Activated naive CD4-positive, alpha-beta T cell treated with anti-CD3 and anti-CD28 coated beads, Interleukin-2, amount 10 ng/mL, durations not matched to agents 7 days and 5 days (primary cell): Measurements from ENCODE around the gene ILDR2.

Experiments used
- CTCF ChIA-PET: fragments of 350-600 bp; sonication (Branson Sonifier 250); formaldehyde crosslinking; loops from one replicate; lab custom pipeline; 2021; ENCODE audit warnings: antibody characterized with exemption; lab: Charles Lee
- DNase-seq: peaks from one replicate; pipeline ENCODE4 v3.0.0-alpha.2; 2020
- H3K27ac Mint-ChIP-seq: one replicate; pipeline ENCODE4 v1.8.0; 2021; ENCODE audit warnings: mild to moderate bottlenecking, moderate library complexity, mixed read lengths
- H3K27me3 Mint-ChIP-seq: one replicate; pipeline ENCODE4 v1.8.0; 2021; ENCODE audit warnings: mild to moderate bottlenecking, mixed read lengths
- H3K36me3 Mint-ChIP-seq: one replicate; pipeline ENCODE4 v1.8.0; 2021; ENCODE audit warnings: mixed read lengths
- H3K4me1 Mint-ChIP-seq: one replicate; pipeline ENCODE4 v1.8.0; 2021; ENCODE audit warnings: mixed read lengths
- H3K4me3 Mint-ChIP-seq: one replicate; pipeline ENCODE4 v1.8.0; 2021; ENCODE audit warnings: mild to moderate bottlenecking, moderate library complexity, mixed read lengths
- H3K9me3 Mint-ChIP-seq: one replicate; pipeline ENCODE4 v1.8.0; 2021; ENCODE audit warnings: mixed read lengths

The ILDR2 gene

GRCh38 chr1:166975361-166976129, at the start of gene ILDR2:
Gene ILDR2 (minus strand): TSS chr1:166975540. CDS start chr1:166975268, 272 bp downstream.
- H3K4me1 Mint-ChIP-seq: peaks cover 44% of the 10 kb centered on the region
- H3K27ac Mint-ChIP-seq: peak within 1 kb of the TSS; percentile 2
- H3K36me3 Mint-ChIP-seq: no peaks in the 10 kb centered on the region
- peak within 1 kb of the TSS; percentile 74 for H3K4me3 Mint-ChIP-seq
- no peaks in the 10 kb centered on the region for H3K9me3 Mint-ChIP-seq
- CTCF ChIA-PET: interaction anchor here (1.1 to 4.7 kb wide), 2 partner anchors 83 to 137 kb away, joined by 3 to 28 read pairs; partner anchors contain the start of gene POGK
- DNase-seq: peak; percentile 77
- H3K27me3 Mint-ChIP-seq: peaks cover 52% of the 10 kb centered on the region

DNA sequence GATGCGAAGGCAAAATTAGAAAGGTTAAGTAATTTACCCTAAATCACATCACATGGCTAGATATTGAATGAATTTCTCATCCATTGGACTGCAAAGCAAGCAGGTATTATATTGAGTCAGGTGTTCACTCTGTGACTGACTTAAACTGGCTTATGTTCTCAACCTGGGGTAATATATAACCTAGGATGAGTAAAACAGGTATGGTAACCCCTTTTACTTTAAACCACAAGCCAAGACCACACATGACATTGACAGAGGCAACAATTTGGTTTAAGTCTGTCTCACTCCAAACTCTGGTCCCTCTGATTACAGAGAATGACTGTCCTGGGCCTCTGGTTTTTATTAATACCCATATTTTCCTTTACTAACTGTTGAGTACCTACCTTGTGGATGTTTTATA, 47.0 kb upstream of the ILDR2 start:
- no peak for DNase-seq
- H3K27ac Mint-ChIP-seq: no peak overlapping the region
- no peaks in the 10 kb centered on the region for H3K36me3 Mint-ChIP-seq
- peaks cover 15% of the 10 kb centered on the region for H3K27me3 Mint-ChIP-seq
- CTCF ChIA-PET: interaction anchor here (1.2 kb wide), 1 partner anchor 37 kb away, joined by 3 read pairs; no protein-coding TSS in a partner anchor
- H3K4me3 Mint-ChIP-seq: no peak overlapping the region
- no peaks in the 10 kb centered on the region for H3K9me3 Mint-ChIP-seq
- no peaks in the 10 kb centered on the region for H3K4me1 Mint-ChIP-seq

DNA sequence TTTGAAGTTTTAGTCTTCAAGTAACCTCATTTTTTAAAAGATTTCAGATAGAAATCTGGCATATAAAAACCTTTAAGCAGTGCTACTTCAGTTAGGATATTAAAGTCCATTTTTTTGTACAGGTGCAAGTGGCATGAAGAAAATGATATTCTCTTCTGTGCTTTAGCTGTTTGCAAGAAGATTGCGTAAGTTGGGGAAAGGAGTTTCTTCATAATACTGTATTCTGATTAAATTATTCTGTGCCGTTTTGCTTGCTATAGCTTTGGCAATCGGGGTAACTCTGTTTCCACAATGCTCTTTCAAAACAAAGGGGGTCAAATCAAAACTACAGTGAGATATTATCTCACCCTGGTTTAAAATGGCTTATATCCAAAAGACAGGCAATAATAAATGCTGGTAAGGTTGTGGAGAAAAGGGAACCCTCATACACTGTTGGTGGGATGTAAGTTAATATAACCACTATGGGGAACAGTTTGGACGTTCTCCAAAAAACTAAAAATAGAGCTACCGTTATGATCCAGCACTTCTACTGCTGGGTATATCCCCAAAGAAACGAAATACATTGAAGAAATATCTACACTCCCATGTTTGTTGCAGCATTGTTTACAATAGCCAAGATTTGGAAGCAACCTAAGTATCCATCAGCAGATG, 40.9 kb upstream of the ILDR2 start:
- no peak for DNase-seq
- peaks cover 2% of the 10 kb centered on the region for H3K4me1 Mint-ChIP-seq
- CTCF ChIA-PET: no interaction called here
- H3K4me3 Mint-ChIP-seq: no peak overlapping the region
- no peaks in the 10 kb centered on the region for H3K36me3 Mint-ChIP-seq
- H3K9me3 Mint-ChIP-seq: no peaks in the 10 kb centered on the region
- H3K27ac Mint-ChIP-seq: no peak overlapping the region
- H3K27me3 Mint-ChIP-seq: peaks cover 6% of the 10 kb centered on the region

GRCh38 chr1:167013108-167013929, 38.0 kb upstream of the ILDR2 start:
- no peaks in the 10 kb centered on the region for H3K9me3 Mint-ChIP-seq
- no peak overlapping the region for H3K27ac Mint-ChIP-seq
- no peaks in the 10 kb centered on the region for H3K36me3 Mint-ChIP-seq
- peaks cover 10% of the 10 kb centered on the region for H3K4me1 Mint-ChIP-seq
- CTCF ChIA-PET: no interaction called here
- no peak for DNase-seq
- H3K27me3 Mint-ChIP-seq: peaks cover 23% of the 10 kb centered on the region
- no peak overlapping the region for H3K4me3 Mint-ChIP-seq

DNA sequence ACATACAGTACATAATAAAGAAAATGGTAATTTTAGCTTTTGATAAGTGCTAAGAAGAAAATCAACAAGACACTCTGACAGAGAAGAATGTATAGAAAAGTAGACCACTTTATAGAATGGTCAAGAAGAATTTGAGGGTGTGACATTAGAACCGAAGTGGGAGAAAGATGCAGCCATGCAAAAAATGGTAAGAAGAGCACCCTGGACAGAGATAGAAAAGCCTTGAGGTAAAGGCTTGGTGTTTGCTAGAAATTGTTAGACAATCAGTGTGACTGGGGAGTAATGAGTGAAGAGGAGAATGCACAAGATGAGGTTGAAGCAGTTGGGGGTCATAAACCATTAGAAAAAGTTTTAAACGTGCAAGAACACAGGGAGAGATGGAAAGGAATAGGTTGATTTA, 37.2 kb upstream of the ILDR2 start:
- peaks cover 23% of the 10 kb centered on the region for H3K27me3 Mint-ChIP-seq
- CTCF ChIA-PET: no interaction called here
- H3K4me1 Mint-ChIP-seq: peaks cover 10% of the 10 kb centered on the region
- no peaks in the 10 kb centered on the region for H3K9me3 Mint-ChIP-seq
- no peaks in the 10 kb centered on the region for H3K36me3 Mint-ChIP-seq
- no peak overlapping the region for H3K4me3 Mint-ChIP-seq
- DNase-seq: no peak
- H3K27ac Mint-ChIP-seq: no peak overlapping the region

DNA sequence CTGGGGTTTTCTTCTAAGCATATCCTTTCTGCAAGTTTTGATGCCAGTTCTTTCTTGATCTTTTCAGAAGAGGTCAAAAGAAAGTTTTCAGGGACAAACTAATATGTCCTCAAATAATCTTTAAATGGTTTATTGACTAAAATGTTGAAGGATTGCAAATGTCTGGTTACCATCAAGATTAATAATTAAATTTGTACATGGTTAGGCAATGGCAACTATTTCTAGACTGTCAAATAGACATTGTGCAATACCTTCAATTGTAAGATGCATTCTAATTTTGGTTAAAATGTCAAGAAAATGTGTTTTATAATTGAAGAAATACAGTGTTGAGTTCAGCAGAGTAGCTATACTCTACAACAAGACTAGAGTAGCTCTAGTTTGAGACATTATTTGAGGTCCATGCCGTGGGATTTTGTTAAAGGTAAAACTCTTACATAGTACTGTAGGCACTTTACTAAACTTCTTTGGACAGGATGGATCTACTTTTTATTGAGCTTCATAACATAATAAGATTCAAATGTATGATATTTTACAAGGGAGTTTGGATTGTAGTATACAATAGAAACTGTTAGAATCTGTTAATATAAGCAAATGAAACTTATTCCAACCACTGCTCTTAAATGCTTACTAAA, 36.3 kb upstream of the ILDR2 start:
- Mint-ChIP-seq H3K4me1 (peaks cover 10% of the 10 kb centered on the region), H3K36me3 (no peaks in the 10 kb centered on the region), H3K27ac (no peak overlapping the region), H3K27me3 (peaks cover 23% of the 10 kb centered on the region), H3K4me3 (no peak overlapping the region), H3K9me3 (no peaks in the 10 kb centered on the region)
- CTCF ChIA-PET: no interaction called here
- no peak for DNase-seq

DNA sequence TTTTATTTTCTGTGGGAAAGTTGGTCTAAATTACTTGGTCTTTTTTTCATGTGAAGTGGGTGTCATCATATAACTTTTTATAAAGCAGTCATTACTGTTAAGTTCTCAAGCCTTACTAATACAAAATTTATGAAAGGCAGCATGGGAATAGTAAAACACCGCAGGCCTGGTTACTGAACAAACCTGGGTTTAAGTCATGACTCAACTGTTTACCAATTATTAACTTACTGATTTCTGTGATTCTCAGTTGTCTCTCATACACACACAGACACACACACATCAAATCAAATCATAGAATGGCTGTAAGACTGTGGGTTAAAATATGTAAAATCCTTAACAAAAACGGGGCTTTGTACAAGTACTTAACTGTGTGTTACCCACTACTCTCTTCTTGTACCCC, 28.4 kb upstream of the ILDR2 start:
- DNase-seq: no peak
- CTCF ChIA-PET: no interaction called here
- no peaks in the 10 kb centered on the region for H3K27me3 Mint-ChIP-seq

GRCh38 chr1:167002354-167002753, 27.0 kb upstream of the ILDR2 start:
- no peak for DNase-seq
- Mint-ChIP-seq H3K9me3 (peaks cover 3% of the 10 kb centered on the region), H3K27ac (no peak overlapping the region), H3K4me1 (peaks cover 9% of the 10 kb centered on the region), H3K36me3 (no peaks in the 10 kb centered on the region), H3K4me3 (no peak overlapping the region), H3K27me3 (no peaks in the 10 kb centered on the region)
- CTCF ChIA-PET: interaction anchor here (1.2 kb wide), 1 partner anchor 92 kb away, joined by 3 read pairs; no protein-coding TSS in a partner anchor

More for the DNA sequence above, 28.4 kb upstream of the ILDR2 start:
- peaks cover 9% of the 10 kb centered on the region for H3K4me1 Mint-ChIP-seq
- H3K9me3 Mint-ChIP-seq: peaks cover 3% of the 10 kb centered on the region
- H3K36me3 Mint-ChIP-seq: no peaks in the 10 kb centered on the region
- no peak overlapping the region for H3K4me3 Mint-ChIP-seq
- H3K27ac Mint-ChIP-seq: no peak overlapping the region

GRCh38 chr1:167000546-167000945, 25.2 kb upstream of the ILDR2 start:
- no peak overlapping the region for H3K27ac Mint-ChIP-seq
- no peaks in the 10 kb centered on the region for H3K36me3 Mint-ChIP-seq

GRCh38 chr1:166999500-167000055, 24.2 kb upstream of the ILDR2 start:
- Mint-ChIP-seq H3K4me1 (peaks cover 9% of the 10 kb centered on the region), H3K9me3 (peaks cover 3% of the 10 kb centered on the region), H3K27ac (peak overlapping the region; percentile 49), H3K36me3 (no peaks in the 10 kb centered on the region), H3K4me3 (no peak overlapping the region), H3K27me3 (peaks cover 5% of the 10 kb centered on the region)
- peak; percentile 23 for DNase-seq
- CTCF ChIA-PET: interaction anchor here (0.9 to 1.6 kb wide), 4 partner anchors 55 to 89 kb away, joined by 3 to 8 read pairs (median 4); no protein-coding TSS in a partner anchor

More at GRCh38 chr1:167000546-167000945, 25.2 kb upstream of the ILDR2 start:
- peaks cover 3% of the 10 kb centered on the region for H3K9me3 Mint-ChIP-seq
- H3K4me3 Mint-ChIP-seq: no peak overlapping the region
- peaks cover 9% of the 10 kb centered on the region for H3K4me1 Mint-ChIP-seq
- CTCF ChIA-PET: no interaction called here
- no peak for DNase-seq
- H3K27me3 Mint-ChIP-seq: no peaks in the 10 kb centered on the region

DNA sequence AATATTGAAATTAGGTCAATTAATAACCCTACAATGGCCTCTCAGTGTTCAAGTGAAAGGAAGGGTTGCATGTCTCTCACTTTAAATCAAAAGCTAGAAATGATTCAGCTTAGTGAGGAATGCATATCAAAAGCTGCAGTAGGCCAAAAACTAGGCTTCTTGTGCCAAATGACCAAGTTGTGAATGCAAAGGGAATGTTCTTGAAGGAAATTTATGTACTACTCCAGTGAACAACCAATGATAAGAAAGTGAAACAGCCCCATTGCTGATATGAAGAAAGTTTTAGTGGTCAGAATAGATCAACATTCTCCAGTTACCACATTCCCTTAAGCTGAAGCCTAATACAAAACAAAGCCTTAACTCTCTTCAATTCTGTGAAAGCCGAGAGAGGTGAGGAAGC, 23.7 kb upstream of the ILDR2 start:
- DNase-seq: no peak
- Mint-ChIP-seq H3K9me3 (peaks cover 3% of the 10 kb centered on the region), H3K4me3 (no peak overlapping the region), H3K27ac (peak overlapping the region; percentile 49), H3K27me3 (peaks cover 7% of the 10 kb centered on the region), H3K36me3 (no peaks in the 10 kb centered on the region), H3K4me1 (peaks cover 9% of the 10 kb centered on the region)
- CTCF ChIA-PET: interaction anchor here (1.1 to 1.6 kb wide), 3 partner anchors 55 to 89 kb away, joined by 3 to 8 read pairs (median 4); no protein-coding TSS in a partner anchor

DNA sequence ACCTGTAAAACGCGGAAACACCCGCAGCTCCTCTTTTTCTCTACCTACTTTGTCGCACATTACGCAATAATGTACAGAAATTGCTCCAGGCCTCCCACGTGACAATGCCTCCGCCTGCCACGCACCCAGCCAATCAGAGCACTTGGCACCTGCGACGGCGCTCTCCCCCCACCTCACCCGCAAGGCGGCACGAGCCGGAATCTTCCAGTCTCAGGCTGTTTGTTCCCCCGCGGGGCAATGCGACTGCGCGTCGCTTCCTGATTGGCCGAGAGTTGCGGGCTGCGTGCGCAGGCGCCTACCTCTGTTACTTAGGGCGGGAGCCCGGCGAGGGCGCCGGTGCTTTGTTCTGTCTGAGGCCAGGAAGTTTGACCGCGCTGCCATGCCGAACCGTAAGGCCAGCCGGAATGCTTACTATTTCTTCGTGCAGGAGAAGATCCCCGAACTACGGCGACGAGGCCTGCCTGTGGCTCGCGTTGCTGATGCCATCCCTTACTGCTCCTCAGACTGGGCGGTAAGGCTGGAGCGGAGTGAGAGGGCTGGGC, 13.7 kb upstream of the ILDR2 start, which contains the start of gene MAEL:
Gene MAEL (plus strand): TSS at position 307 of the 542 bp plus-strand sequence. CDS start 73 bp downstream, at position 380.
- H3K36me3 Mint-ChIP-seq: no peaks in the 10 kb centered on the region
- no peak within 1 kb of the TSS for H3K4me3 Mint-ChIP-seq
- H3K27ac Mint-ChIP-seq: no peak within 1 kb of the TSS
- peaks cover 27% of the 10 kb centered on the region for H3K27me3 Mint-ChIP-seq
- no peak for DNase-seq
- H3K4me1 Mint-ChIP-seq: no peaks in the 10 kb centered on the region
- no peaks in the 10 kb centered on the region for H3K9me3 Mint-ChIP-seq
- CTCF ChIA-PET: interaction anchor here (1.2 kb wide), 1 partner anchor 9 kb away, joined by 3 read pairs; no protein-coding TSS in a partner anchor

DNA sequence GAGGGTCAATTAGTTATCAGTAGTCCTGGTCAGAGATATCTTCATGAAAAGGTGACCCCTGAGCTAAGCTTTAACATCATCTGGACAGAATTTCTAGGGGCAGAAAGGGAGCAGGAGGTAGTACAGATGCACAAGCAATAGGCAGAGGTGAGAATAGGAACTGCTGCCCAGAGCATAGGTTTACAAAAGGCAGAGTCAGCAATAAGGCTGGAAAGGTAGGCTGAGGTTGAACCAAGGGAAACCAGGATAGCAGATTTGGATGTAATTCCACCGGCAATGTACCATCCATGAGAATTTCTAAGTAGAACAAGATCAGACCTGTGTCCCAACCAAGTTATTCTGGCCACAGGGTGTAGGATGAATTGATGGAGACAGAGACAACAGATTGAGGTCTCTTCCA, 6.2 kb upstream of the ILDR2 start:
- DNase-seq: no peak
- CTCF ChIA-PET: no interaction called here
- Mint-ChIP-seq H3K36me3 (no peaks in the 10 kb centered on the region), H3K27ac (no peak overlapping the region), H3K4me3 (no peak overlapping the region), H3K4me1 (peaks cover under 1% of the 10 kb centered on the region), H3K27me3 (peaks cover 31% of the 10 kb centered on the region), H3K9me3 (no peaks in the 10 kb centered on the region)
